HG03439 (cell line): ENCODE results near the gene RANBP9.

Experiments
- ATAC-seq: cut with Tn5 transposase; IDR thresholded peaks from one replicate; pipeline ENCODE4 v1.9.1; 2021; ENCODE audit warnings: mild to moderate bottlenecking, moderate library complexity; ENCODE audit not compliant: unreplicated experiment

Gene RANBP9

DNA sequence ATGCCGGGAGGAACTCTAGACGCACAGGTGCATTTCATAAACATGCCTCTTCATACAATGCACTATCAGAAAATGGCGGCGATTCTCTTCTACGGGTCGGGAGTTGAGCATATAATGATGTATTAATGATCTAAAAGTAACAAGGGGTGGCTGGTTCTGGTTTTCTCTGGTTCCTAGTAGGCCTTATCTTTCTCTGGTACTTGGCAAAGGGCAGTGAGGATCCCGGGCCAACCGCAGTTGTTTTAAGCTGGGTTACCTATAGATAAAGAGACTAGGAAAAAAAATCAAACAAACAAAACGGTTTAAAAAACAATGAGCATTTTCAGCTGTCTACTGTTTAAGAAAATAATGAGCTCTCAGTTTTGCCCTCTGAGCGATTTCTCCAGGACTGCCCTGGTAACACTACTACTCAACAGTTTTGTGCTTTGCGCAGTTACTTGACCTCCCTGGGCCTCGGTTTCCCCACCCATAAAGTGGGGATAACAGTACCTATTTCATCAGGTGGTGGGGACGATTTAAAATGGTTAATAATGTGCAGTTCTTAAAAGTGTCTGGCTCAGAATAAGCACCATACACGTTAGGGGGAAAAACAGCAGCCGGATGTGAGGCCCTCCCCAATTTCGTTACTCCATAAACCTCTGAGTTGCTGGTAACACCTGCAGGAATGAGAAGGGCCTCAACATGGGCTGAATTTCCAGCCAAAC lies 138.5 kb downstream of the RANBP9 start:
- no peak for ATAC-seq

DNA sequence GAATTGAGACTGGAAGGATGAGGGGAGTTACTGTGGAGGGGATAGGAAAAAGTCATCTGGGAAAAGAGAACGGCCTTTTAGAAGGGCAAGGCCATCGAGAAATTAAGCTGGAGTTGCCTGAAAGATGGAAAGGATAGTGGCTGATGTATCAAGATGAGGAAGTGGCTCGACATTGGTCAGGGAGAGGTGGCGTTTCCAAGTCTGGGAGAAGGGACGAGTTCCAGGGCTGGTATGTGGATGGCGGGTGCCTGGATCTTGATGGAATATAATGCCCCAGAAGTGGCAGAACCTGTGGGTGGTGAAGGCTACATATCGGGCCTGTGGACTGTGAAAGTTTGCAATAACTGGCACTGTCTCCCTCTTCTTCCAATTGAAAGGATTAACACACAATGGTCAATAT lies 139.4 kb downstream of the RANBP9 start:
- no peak for ATAC-seq
